ENCODE data around the gene PPP1R14D. TPM values are rescaled to one million over a fixed set of nuclear protein-coding genes. Genes with fewer than 3 reads are reported as not detected.

PPP1R14D gene, protein sequence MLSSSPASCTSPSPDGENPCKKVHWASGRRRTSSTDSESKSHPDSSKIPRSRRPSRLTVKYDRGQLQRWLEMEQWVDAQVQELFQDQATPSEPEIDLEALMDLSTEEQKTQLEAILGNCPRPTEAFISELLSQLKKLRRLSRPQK
- not detected in 2 replicates for total RNA-seq

DNA sequence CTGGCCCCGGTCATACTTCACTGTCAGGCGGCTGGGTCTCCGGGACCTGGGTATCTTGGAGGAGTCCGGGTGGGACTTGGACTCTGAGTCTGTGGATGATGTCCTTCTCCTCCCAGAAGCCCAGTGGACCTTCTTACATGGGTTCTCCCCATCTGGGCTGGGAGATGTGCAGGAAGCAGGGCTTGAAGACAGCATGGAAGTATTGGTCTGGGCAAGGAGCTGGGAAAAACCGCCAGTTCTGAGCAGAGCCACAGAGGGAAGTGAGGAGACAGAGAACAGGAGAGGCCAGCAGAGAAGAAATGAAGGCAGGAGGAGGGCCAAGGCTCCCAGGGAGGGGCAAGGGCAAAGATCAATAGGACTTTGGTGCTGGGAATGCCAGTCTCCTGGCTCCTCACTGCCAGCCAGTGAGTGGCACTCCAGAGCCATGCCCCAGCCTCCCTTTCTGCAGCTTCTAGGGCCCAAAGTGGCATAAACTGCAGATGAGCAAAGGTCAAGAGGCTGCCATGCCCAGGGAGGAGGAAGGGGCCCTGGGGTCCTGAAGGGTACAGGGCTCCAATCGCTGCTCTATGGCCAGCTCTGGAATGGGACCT is at the start of gene PPP1R14D:
Gene PPP1R14D (minus strand): TSS at position 262 of the 590 bp plus-strand sequence. CDS start 67 bp downstream, at position 195.

DNA sequence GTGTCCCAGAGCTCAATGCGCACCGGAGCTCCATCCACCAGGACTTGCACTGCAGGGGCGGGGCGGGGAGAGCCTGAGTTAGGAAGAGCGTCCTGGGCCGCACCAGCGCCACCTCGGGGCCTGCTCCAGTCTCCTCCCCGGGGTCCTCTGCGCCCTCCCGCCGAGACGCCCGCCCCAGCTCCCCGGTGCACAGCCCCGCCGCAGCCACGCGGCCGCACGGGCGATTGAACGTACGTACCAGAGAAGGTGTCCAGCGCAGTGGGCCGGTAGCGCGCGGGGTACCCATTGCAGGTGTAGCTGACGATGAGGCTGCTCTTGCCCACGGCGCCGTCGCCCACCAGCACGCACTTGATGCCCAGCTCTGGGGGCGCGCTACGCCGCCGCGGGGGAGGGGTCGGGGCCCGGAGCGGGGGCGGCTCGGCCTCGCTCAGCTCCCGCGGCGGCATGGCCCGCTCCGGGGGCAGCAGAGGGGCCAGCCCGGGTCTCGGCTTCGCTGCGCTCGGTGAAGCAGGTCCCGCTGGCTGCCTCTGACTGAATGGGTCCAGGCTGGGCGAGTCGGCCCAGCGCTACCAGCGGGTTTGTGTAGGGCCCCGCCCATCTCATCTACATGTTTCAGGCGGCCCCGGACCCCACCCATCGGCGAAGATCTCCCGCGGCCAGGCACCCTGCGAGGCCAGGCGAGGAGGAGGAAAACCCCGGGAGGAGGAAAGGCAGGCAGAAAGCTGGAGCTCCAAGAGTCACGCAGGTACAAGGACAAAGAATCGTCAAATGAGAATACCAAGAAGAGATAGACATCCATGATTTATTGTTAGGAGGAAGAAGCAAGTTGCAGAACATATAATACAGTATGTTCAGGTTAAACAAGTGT is 45.4 kb upstream of the PPP1R14D start, which contains the start of gene RHOV:
Gene RHOV (minus strand): TSS at position 541 of the 868 bp plus-strand sequence. CDS start 95 bp downstream, at position 446.

DNA sequence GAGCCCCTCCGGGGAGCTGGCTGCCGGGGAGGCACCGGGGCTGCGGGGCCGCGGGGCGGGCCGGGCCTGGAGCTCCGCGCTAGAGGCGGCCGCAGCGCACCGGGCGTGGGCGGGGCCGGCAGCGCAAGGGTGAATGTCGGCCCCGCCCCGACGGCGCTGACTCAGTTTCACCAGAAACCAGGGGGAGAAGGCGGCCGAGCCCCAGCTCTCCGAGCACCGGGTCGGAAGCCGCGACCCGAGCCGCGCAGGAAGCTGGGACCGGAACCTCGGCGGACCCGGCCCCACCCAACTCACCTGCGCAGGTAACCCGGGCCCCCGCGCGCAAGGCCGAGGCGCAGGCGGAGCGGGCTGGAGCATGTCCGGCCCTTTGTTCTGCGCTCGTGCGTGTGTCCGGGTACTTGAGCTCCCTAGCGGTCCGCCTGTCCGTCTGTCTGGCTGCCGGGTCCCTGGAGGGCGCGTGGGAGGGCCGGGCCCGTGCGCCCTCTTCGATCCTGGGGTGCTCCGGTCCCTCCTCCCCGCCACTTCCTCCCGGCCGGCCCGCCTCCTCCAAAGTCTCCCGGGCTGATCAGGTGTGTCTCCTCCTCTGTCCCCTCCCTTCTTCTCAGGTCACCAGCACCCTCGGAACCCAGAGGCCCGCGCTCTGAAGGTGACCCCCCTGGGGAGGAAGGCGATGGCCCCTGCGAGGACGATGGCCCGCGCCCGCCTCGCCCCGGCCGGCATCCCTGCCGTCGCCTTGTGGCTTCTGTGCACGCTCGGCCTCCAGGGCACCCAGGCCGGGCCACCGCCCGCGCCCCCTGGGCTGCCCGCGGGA is 15.6 kb upstream of the PPP1R14D start, which contains the start of gene SPINT1:
Gene SPINT1 (plus strand): TSS at position 164 of the 811 bp plus-strand sequence. CDS start 507 bp downstream, at position 671.

DNA sequence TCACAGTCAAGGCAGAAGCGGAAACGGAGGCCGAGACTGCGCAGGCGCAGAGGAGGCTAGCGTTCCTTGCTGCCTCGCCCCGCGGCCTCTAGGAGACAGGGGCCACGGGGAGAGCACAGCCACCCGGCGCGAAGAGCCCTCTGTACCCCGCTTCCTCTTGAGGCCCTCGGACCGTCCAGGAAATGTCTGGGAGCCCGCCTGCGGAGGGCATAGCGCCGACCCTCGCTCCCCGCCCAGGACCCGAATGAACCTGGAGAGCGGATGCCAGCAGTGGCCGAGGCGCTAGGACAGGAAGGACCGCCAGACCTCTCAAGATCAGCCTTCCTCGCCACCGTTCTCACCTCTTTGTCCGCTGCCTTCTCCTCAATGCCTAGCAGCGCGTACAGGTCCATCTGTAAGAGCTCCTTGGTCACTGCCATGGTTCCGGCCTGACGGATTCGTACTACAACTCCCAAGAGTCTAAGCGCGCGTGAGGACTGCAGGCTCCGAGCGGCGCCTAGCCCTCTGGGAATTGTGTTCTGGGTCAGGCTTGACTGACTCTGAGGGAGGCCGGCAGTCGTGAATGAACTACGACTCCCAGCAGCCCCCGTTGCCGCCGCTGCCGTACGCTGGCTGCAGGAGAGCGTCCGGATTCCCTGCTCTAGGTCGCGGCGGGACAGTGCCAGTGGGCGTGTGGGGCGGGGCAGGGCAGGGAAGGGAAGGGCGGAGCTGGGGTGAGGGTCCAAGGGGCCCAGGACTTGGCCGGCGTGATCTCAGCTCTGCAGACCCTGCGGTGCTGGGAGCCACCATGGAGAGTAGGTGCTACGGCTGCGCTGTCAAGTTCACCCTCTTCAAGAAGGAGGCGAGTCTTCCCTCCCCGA is 21.2 kb downstream of the PPP1R14D start, which contains the start of the genes DNAJC17 and ZFYVE19:
Gene DNAJC17 (minus strand): TSS at position 446 of the 860 bp plus-strand sequence. CDS start 27 bp downstream, at position 419.
Gene ZFYVE19 (plus strand): TSS at position 62 of the 860 bp plus-strand sequence. CDS start 501 bp downstream, at position 563.

DNA sequence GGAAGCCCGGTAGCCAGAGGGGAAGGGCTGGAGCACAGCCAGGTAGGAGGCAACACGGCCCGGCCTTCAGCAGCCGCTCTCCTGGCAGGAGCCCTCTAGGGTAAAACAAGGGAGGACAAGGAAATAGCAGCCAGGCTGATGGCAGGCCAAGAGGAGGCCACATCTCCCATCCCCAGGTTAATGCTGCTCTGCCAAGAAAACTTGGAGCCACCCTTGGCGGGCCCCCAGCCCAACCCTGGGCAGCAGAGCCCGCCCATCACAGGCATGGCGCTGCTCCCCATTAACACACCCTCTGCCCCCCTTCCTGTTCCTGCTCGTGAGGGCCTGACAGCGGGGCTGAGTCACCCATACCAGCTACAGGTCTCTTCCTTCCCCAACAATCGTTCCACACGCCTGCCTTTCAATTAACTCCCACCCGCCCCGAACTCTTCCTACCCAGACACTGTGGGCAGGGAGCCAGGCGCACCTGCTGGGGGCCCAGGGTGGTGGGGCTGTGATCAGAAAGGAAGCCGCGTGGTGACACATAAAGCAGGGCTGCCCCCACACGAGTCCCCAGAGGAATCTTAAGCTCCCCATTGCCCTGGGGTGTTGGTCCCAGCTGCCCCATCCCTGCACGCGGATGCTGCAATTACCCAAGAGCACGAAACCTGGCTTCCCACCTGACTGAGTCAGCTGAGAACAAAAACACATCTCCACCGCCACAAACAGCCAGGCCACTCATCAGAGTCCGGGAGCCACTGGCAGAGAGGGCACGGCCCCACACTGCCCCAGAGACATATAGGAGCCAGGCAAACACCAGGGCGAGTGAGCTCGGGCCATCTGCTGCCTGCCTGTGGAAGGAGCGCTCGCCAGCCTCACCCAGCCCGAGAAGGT is 59.0 kb downstream of the PPP1R14D start, which contains the start of gene C15orf62:
Gene C15orf62 (plus strand): TSS at position 707 of the 873 bp plus-strand sequence. CDS start 516 bp downstream, outside the sequence.

Other genes starting within 250 kb of the PPP1R14D start
- 1.3 and 27.4 TPM in 2 replicates for gene KNL1, start 234.5 kb downstream of the PPP1R14D start, total RNA-seq
- 3.7 and 12.7 TPM in 2 replicates for gene RAD51, start 133.5 kb downstream of the PPP1R14D start, total RNA-seq
- gene RMDN3, start 73.5 kb downstream of the PPP1R14D start, total RNA-seq = 14.3 and 16.1 TPM in 2 replicates
- gene GCHFR, start 64.6 kb downstream of the PPP1R14D start, total RNA-seq = 24.9 and 91.1 TPM in 2 replicates
- gene C15orf62, start 58.7 kb downstream of the PPP1R14D start, total RNA-seq = 0.16 and 0.63 TPM in 2 replicates
- 23.2 and 30.5 TPM in 2 replicates for gene ZFYVE19, start 21.6 kb downstream of the PPP1R14D start, total RNA-seq
- 32.7 and 34.9 TPM in 2 replicates for gene DNAJC17, start 21.2 kb downstream of the PPP1R14D start, total RNA-seq
- 64.9 and 128 TPM in 2 replicates for gene SPINT1, start 15.3 kb upstream of the PPP1R14D start, total RNA-seq
- gene RHOV, start 45.5 kb upstream of the PPP1R14D start, total RNA-seq = 0.16 and 0.63 TPM in 2 replicates
- 32.6 and 48.0 TPM in 2 replicates for gene VPS18, start 65.7 kb upstream of the PPP1R14D start, total RNA-seq
- 0.13 TPM in 1 of 2 replicates, not detected in the other for gene DLL4, start 100.6 kb upstream of the PPP1R14D start, total RNA-seq
- gene CHAC1, start 124.8 kb upstream of the PPP1R14D start, total RNA-seq = 47.9 and 73.2 TPM in 2 replicates